K562 (cell line): ENCODE results near the gene KCNT1. TPM values are rescaled to one million over a fixed set of nuclear protein-coding genes. Genes with fewer than 3 reads are reported as not detected.

Experiments used
- ATAC-seq: fragments of 200-7000 bp; cut with Tn5 transposase; 3 replicates; pipeline ENCODE4 v1.9.1; 2020; ENCODE audit warnings: moderate library complexity
- BruUV-seq: library from RNA; stranded (reverse); fragments of 400-500 nt; replicated peaks from 2 replicates; lab custom pipeline; 2021; lab: Mats Ljungman, UMichigan
- CTCF ChIA-PET: fragments of 300-600 bp; formaldehyde crosslinking; extraction: SDS; loops from one replicate; lab custom pipeline; 2021; ENCODE audit warnings: low intra/inter-chr PET ratio; lab: Yijun Ruan, JAX
- POLR2A ChIA-PET: fragments of 300-600, 350-650 bp; sonication (Branson Sonifier 250); formaldehyde crosslinking; extraction: SDS; loops from one replicate; lab custom pipeline; 2021; ENCODE audit warnings: antibody characterized with exemption, inconsistent platforms; lab: Yijun Ruan, JAX
- DNase-seq, 4 experiments: peaks; one replicate each; pipeline versions ENCODE4 v3.0.0 to v3.0.0-alpha.2; 2011 to 2018; ENCODE audit warnings: low spot score in 3 of 4, mixed read lengths in 3 of 4; ENCODE audit errors: extremely low read depth in 1 of 4
- FAIRE-seq: peaks from 2 replicates; lab custom pipeline; 2011; peaks lifted over from hg19 to GRCh38; lab: Jason Lieb, UNC
- H2AFZ ChIP-seq: 2 replicates; pipeline ENCODE4 v1.6.0; 2011; ENCODE audit warnings: low read depth, low read length, control low read depth, inconsistent platforms
- H3K27ac ChIP-seq: fragments of 200-600 bp; 3 replicates; pipeline ENCODE4 v1.8.0; 2011; ENCODE audit warnings: low read depth, mild to moderate bottlenecking, control low read depth, inconsistent platforms, low read length, moderate library complexity, mixed read lengths; ENCODE audit errors: extremely low read depth
- H3K27me3 ChIP-seq, 2 experiments: fragments of 300-600 bp in 1 of 2; 2 replicates in 1 of 2; 3 replicates in 1 of 2; pipeline versions ENCODE4 v1.6.0 to v1.8.0; 2011; ENCODE audit warnings: inconsistent platforms in 2 of 2, low read length in 2 of 2, mild to moderate bottlenecking in 1 of 2, mixed read lengths in 1 of 2, moderate library complexity in 1 of 2; ENCODE audit not compliant: control insufficient read depth in 2 of 2, insufficient read depth in 2 of 2
- H3K36me3 ChIP-seq: fragments of 300-600 bp; 3 replicates; pipeline ENCODE4 v1.8.0; 2011; ENCODE audit warnings: mild to moderate bottlenecking, low read length, inconsistent platforms; ENCODE audit not compliant: control insufficient read depth, insufficient read depth
- H3K4me1 ChIP-seq, 2 experiments: fragments of 200-600 bp in 1 of 2; replicated peaks in 1 of 2; 2 replicates in 1 of 2; 3 replicates in 1 of 2; pipeline versions ENCODE4 v1.5.1 to v1.8.0; 2011; ENCODE audit warnings: inconsistent platforms in 2 of 2, low read length in 2 of 2, mild to moderate bottlenecking in 1 of 2, mixed read lengths in 1 of 2, moderate library complexity in 1 of 2; ENCODE audit not compliant: control insufficient read depth in 2 of 2, insufficient read depth in 2 of 2
- H3K4me2 ChIP-seq: 2 replicates; pipeline ENCODE4 v1.6.1; 2011; ENCODE audit warnings: low read length, control low read depth, inconsistent platforms, mixed read lengths; ENCODE audit not compliant: insufficient read depth
- H3K4me3 ChIP-seq: fragments of 200-600 bp; sonication (generic), shearing (Covaris generic); 2 replicates; pipeline ENCODE4 v1.5.1; 2016; ENCODE audit warnings: control low read depth, inconsistent platforms
- H3K79me2 ChIP-seq: fragments of 200-600 bp; 3 replicates; pipeline ENCODE4 v1.8.0; 2011; ENCODE audit warnings: low read length, inconsistent platforms; ENCODE audit not compliant: control insufficient read depth, insufficient read depth
- H3K9ac ChIP-seq, 2 experiments: 2 replicates each; pipeline versions ENCODE4 v1.6.0 to v1.6.1; 2011; ENCODE audit warnings: low read depth in 2 of 2, low read length in 2 of 2, control low read depth in 1 of 2, inconsistent platforms in 1 of 2, mild to moderate bottlenecking in 1 of 2, mixed read lengths in 1 of 2; ENCODE audit not compliant: insufficient read depth in 1 of 2
- H3K9me1 ChIP-seq: one replicate; pipeline ENCODE4 v1.6.0; 2011; ENCODE audit warnings: inconsistent platforms, mild to moderate bottlenecking, low read length, moderate library complexity; ENCODE audit not compliant: control insufficient read depth, insufficient read depth
- H3K9me3 ChIP-seq: replicated peaks from 2 replicates; pipeline ENCODE4 v1.5.1; 2011; ENCODE audit warnings: low read depth, low read length, inconsistent platforms; ENCODE audit not compliant: control insufficient read depth, insufficient read depth
- H4K20me1 ChIP-seq: replicated peaks from 2 replicates; pipeline ENCODE4 v1.6.1; 2011; ENCODE audit warnings: low read length, inconsistent platforms, mixed read lengths; ENCODE audit not compliant: control insufficient read depth, insufficient read depth
- GMEB1 ChIP-seq: fragments of 250-450 bp; sonication (Bioruptor Pico); IDR thresholded peaks from 2 replicates; pipeline ENCODE4 v1.4.0; 2020; ENCODE audit warnings: mild to moderate bottlenecking
- HDAC6 ChIP-seq: IDR thresholded peaks from 2 replicates; pipeline ENCODE4 v1.6.1; 2012; ENCODE audit warnings: low read depth, mild to moderate bottlenecking, control low read depth, inconsistent platforms, low read length, moderate library complexity
- NELFE ChIP-seq: IDR thresholded peaks from 2 replicates; pipeline ENCODE4 v1.6.1; 2011; ENCODE audit warnings: mild to moderate bottlenecking; ENCODE audit not compliant: insufficient read depth, insufficient read length
- NFYB ChIP-seq: IDR thresholded peaks from 2 replicates; pipeline ENCODE4 v1.6.1; 2011; ENCODE audit warnings: mild to moderate bottlenecking, moderate library complexity; ENCODE audit not compliant: insufficient read length; ENCODE audit errors: extremely low read depth
- RAD51 ChIP-seq: fragments of 450-650 bp; IDR thresholded peaks from 2 replicates; pipeline ENCODE4 v1.7.1; 2016; ENCODE audit warnings: low read depth, mild to moderate bottlenecking, borderline replicate concordance
- SRSF1 ChIP-seq: fragments of 200-400 bp; formaldehyde crosslinking; IDR thresholded peaks from 2 replicates; pipeline ENCODE4 v1.6.1; 2017; ENCODE audit warnings: mild to moderate bottlenecking, low read depth, low read length, moderate library complexity
- ZNF785 ChIP-seq: fragments of 250-450 bp; sonication (Bioruptor Pico); IDR thresholded peaks from 2 replicates; pipeline ENCODE4 v1.4.0; 2020; ENCODE audit warnings: mild to moderate bottlenecking
- WGBS: fragments of 100-300 bp; shearing (Covaris generic); methylation state at CpG from one replicate; pipeline ENCODE4 v1.1.6; 2016; ENCODE audit warnings: low coverage, mixed read lengths; ENCODE audit not compliant: insufficient coverage; ENCODE audit errors: missing lambda C conversion rate; 5-methylcytosine and 5-hydroxymethylcytosine counted together
- in situ Hi-C: fragments of 300-500 bp; cut with MboI; formaldehyde crosslinking; loops from 4 replicates; pipeline ENCODE4 v1.15.0; 2018; ENCODE audit warnings: inconsistent platforms, mixed read lengths
- intact Hi-C: fragments of 100-400 bp; cut with micrococcal nuclease; formaldehyde crosslinking; loops from 2 replicates; pipeline ENCODE4 v1.14.2; 2022
- polyA plus RNA-seq, 8 experiments: library from polyadenylated mRNA; depleted of rRNA in 4 of 8; stranded (reverse) in 5 of 8; unstranded in 3 of 8; fragments of >200 nt; fragmentation: Nextera tagmentation in 2 of 8; fragmentation: Illumina TruSeq in 1 of 8; extraction: Ambion mirVana in 2 of 8; extraction: Trizol in 1 of 8; gene quantifications; 2 replicates each; pipeline versions ENCODE4 v1.2.1 to v1.2.3, GENCODE V29; 2011 to 2014; ENCODE audit warnings: inconsistent platforms in 1 of 8, missing spikeins in 1 of 8
- total RNA-seq, 7 experiments: library from RNA; depleted of rRNA in 6 of 7; stranded (reverse); fragments of >200 nt in 6 of 7; fragmentation: Illumina TruSeq in 2 of 7; extraction: Trizol in 2 of 7; gene quantifications; 2 replicates each; pipeline versions ENCODE4 v1.2.1 to v1.2.3, GENCODE V29; 2011 to 2021; ENCODE audit warnings: low replicate concordance in 1 of 7

The KCNT1 gene
- total and polyA plus RNA-seq, 9 of the 15 experiments (the other 6 are each of a cell fraction or from before 2014, with no cell fraction given), result 0.05 TPM; not detected in 8

GRCh38 chr9:135694414-135694813 lies 7.6 kb upstream of the KCNT1 start:
- H3K4me2 ChIP-seq, result no peak overlapping the region
- no peaks in the 10 kb centered on the region; the same call in 1 of the 2 replicates for H3K9me3 ChIP-seq
- no peak for FAIRE-seq
- H3K4me3 ChIP-seq, result no peak overlapping the region
- H3K9ac ChIP-seq, result no peak overlapping the region; a peak in 1 of 4 replicates
- ATAC-seq, result no peak
- peaks cover 28 to 77% of the 10 kb centered on the region in 2 experiments; a peak in 4 of 5 replicates for H3K27me3 ChIP-seq
- peaks cover 0 to 33% of the 10 kb centered on the region in 2 experiments; a peak in 1 of 5 replicates for H3K4me1 ChIP-seq
- no peaks in the 10 kb centered on the region for H3K9me1 ChIP-seq
- no peak overlapping the region for H3K27ac ChIP-seq
- BruUV-seq, result no TSS peak
- H4K20me1 ChIP-seq, result peaks cover 7% of the 10 kb centered on the region; the same call in 1 of the 2 replicates
- DNase-seq, result no peak
- 0% methylated on average over 8 of the region's 18 CpGs for WGBS
- H3K79me2 ChIP-seq, result no peaks in the 10 kb centered on the region
- no peak overlapping the region for H2AFZ ChIP-seq
- intact Hi-C loops (no loop called here), in situ Hi-C loops (no loop called here)
- ChIA-PET POLR2A (no interaction called here), CTCF (interaction anchor here (0.5 kb wide), 1 partner anchor 358 kb away, joined by 3 read pairs; no protein-coding TSS in a partner anchor)
- TF ChIP-seq NFYB (no peak), ZNF785 (no peak), NELFE (no peak), SRSF1 (no peak), HDAC6 (no peak)
- TF ChIP-seq, all 486 proteins: peak for 0
- H3K36me3 ChIP-seq, result no peaks in the 10 kb centered on the region

GRCh38 chr9:135695036-135695435 lies 6.9 kb upstream of the KCNT1 start:
- in situ Hi-C loops (no loop called here), intact Hi-C loops (no loop called here)
- ATAC-seq, result no peak
- Histone ChIP-seq H3K4me2 (no peak overlapping the region), H3K9me3 (no peaks in the 10 kb centered on the region; the same call in 1 of the 2 replicates), H3K27me3 (peaks cover 28 to 71% of the 10 kb centered on the region in 2 experiments; a peak in 4 of 5 replicates), H3K9ac (no peak overlapping the region), H3K4me1 (peaks cover 0 to 36% of the 10 kb centered on the region in 2 experiments; a peak in 1 of 5 replicates), H3K4me3 (no peak overlapping the region), H3K9me1 (no peaks in the 10 kb centered on the region), H3K79me2 (no peaks in the 10 kb centered on the region), H4K20me1 (peaks cover 7% of the 10 kb centered on the region; the same call in 1 of the 2 replicates), H3K27ac (no peak overlapping the region), H2AFZ (no peak overlapping the region), H3K36me3 (no peaks in the 10 kb centered on the region)
- no peak for DNase-seq
- BruUV-seq, result no TSS peak
- TF ChIP-seq RAD51 (no peak), GMEB1 (CRISPR knock-in tag) (no peak)
- FAIRE-seq, result no peak
- WGBS, result 0% methylated on average over 13 of the region's 16 CpGs
- POLR2A ChIA-PET, result interaction anchor here (0.5 to 0.6 kb wide), 2 partner anchors 52 to 855 kb away, joined by 3 read pairs; no protein-coding TSS in a partner anchor
- CTCF ChIA-PET, result interaction anchor here (0.5 kb wide), 1 partner anchor 358 kb away, joined by 3 read pairs; no protein-coding TSS in a partner anchor
